HG02870 (cell line): ENCODE results near the gene JPH3.

Experiments used
- ATAC-seq: cut with Tn5 transposase; IDR thresholded peaks from one replicate; pipeline ENCODE4 v1.9.1; 2021; ENCODE audit warnings: mild to moderate bottlenecking, moderate library complexity; ENCODE audit not compliant: unreplicated experiment

JPH3 gene

DNA sequence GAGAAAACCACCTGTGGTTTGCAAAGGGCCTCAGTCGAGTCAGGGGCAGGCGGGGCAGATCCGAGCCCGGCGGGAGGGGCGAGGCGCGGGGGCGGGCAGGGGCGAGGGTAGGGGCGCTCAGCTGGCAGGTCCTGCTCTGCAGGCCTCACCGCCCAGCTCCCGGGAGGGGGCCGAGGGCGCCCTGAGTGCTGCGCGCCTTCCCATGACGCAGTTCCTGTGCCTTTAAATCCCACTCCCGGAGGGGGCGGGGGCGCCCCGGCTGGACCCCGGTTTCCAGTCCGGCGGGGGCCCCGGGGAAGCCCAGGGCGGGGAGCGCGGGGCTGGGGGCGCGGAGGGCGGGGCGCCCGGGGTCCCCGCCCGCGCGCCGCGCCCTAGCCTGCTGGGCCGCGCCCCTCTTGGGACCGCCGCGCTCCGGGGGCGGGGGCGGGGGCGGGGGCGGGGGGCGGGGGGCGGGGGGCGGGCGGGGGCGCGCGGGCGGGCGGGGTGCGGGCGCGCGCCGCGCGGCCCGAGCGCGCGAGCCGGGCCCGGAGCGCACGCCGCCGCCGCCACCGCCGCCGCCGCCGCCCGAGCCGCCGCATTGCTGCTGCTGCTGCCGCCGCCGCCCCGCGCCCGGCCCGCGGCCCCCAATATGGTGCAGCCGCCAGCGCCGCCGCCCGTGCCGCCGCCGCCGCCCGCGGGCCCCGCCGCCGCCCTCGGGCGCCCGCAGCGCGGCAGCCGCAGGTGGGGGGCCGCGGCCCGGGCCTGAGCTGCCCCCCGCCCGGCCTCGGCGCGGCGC, at the start of gene JPH3:
TSS of gene JPH3 (plus strand) at position 508 of the 775 bp plus-strand sequence. CDS start 639 bp downstream, outside the sequence.
- ATAC-seq: no peak

DNA sequence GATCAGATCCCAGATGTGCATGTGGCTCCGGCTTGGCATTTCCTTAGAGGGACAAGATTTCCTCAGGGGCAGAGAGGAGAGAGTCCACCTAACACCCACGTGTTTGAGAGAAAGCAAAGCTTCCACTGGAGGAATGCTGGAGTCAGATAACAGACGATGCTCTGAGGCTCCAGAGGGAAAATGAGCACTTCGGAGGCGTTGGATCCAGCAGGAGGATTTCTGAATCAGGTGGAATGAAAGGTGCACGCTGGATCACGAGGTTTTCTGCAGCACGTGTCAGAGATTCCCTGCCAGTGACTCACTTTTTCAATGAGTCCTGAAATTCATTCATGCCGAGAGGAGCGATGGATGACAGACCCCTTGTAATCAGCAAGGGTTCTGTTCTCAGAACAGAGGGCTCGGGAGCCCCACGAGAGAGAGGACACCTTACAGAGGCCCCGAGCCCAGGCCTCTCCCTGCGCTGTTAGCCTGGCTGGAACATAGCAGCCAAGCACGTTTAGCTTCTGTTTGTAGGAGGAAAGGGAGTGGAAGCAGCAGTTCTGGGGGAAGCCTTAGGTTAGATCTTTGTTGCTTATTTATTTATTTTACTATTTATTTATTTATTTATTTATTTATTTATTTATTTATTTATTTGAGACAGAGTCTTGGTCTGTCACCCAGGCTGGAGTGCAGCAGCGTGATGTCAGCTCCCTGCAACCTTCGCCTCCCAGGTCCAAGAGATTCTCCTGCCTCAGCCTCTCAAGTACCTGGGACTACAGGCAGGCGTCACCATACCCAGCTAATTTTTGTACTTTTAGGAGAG, 49.3 kb upstream of the JPH3 start:
- ATAC-seq: no peak

DNA sequence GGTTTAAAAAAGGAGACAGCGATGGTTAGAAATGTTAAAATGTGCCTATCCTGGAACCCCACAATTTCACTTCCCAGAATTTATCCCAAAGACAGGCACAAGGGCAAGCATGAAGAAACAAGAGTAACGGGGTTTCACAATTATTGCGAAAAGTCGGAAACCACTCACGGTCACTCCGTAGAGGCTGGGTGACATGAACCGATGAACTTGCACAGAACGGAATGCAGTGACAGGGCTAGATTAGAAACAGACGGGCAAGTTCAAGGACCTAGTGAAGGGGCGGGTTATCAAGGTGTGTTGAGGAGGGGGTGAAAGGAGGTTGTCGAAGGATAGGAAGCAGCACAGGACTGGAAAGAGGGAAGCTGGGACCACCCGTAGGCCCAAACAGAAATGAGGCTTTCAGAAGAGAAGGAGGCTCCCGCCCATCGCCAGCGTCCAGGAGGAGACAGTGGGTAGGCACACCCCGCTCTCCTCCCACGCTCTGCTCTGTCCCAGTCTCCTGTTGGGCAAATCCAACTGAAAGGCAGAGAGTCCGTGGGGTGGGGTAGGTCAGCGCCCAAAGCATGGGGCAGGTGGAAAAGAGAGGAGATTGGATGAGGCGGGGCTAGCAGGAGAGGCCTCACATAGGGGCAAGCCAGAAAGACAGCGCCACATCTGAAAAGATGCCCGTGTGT, 47.4 kb upstream of the JPH3 start:
- no peak for ATAC-seq

DNA sequence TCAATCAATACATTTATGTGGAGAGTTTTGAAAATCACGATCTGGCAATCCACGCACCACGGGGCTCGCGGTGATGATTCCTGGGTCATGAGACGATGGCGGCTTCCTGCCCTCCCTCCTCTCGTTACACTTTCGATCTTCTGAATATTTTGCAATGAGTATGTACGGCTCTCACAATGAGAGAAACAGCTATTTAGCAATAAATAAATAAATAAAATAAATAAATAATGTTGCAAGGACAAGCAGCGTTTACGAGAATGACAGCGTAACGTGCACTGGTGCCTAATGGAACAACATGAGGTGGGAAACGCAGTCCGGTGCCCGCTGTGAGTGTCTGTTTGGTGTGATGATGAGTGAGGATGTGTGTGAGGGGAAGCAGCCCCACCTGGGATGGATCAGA, 46.7 kb upstream of the JPH3 start:
- no peak for ATAC-seq

- ATAC-seq: no peak
These were observed 45.3 kb upstream of the JPH3 start for GRCh38 chr16:87556941-87557459.

DNA sequence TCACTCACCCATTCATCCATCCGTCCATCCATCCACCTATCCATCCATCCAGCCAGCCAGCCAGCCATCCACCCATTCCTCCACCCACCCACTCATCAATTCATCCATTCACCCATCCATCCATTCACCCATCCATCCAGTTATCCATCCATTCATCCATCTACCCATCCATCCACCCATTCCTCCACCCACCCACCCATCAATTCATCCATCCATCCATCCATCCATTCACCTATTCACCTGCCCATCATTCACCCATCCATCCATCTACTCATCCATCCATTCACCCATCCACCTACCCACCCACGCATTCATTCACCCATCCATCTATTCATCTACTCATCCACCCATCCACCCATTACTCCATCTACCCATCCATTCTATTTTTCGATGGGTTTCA, 43.6 kb upstream of the JPH3 start:
- no peak for ATAC-seq

DNA sequence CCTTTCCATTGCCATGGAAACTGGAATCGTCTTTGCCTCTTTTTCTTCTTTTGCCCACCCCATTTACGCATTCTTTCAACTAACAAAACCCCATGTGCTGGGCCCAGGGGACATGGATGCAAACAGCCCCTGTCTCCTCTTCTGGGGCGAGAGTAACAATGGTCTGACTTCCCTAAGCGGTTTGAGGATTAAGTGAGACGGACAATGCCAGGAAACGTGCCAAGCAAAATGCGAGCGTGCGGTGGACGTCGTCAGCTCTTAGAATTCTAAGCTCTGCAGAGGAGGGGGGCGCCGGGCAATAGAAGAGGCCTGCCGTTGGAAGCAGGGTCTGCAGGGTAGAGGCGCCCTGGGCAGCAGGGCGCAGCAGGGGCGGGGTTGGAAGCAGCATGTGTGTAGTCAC, 42.4 kb upstream of the JPH3 start:
- no peak for ATAC-seq

DNA sequence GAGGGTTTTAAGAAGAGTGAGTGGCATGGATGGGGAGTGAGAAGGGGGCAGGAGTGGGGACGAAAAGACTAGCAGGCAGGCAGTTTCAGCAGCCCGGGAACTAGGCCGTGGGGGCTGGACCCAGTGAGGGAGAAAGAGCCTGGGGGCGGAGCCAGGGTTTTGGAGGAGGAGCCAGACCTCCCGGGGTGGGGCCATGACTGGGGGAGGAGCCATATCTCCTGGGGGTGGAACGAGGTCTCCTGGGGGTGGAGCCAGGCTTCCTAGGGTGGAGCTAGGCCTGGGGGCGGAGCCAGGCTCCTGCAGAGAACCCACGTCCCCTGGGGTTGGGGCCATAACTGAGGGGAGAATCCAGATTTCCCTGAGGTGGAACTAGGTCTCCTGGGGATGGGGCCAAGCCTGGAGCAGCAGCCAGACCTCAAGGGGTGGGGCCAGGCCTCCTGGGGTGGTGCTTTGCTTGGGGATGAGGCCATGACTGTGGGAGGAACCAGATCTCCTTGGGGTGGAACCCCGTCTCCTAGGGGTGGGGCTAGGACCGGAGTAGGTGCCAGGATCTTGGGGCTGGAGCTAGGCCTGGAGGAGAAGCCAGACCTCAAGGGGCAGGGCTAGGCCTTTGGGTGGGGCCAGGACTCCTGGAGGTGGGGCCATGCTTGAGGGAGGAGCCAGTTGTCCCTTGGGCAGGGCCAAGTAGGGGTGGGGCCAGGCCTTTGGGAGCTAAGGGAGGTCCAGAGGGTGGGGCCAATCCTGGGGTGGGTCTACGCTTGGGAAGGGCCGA, 41.7 kb upstream of the JPH3 start:
- no peak for ATAC-seq

DNA sequence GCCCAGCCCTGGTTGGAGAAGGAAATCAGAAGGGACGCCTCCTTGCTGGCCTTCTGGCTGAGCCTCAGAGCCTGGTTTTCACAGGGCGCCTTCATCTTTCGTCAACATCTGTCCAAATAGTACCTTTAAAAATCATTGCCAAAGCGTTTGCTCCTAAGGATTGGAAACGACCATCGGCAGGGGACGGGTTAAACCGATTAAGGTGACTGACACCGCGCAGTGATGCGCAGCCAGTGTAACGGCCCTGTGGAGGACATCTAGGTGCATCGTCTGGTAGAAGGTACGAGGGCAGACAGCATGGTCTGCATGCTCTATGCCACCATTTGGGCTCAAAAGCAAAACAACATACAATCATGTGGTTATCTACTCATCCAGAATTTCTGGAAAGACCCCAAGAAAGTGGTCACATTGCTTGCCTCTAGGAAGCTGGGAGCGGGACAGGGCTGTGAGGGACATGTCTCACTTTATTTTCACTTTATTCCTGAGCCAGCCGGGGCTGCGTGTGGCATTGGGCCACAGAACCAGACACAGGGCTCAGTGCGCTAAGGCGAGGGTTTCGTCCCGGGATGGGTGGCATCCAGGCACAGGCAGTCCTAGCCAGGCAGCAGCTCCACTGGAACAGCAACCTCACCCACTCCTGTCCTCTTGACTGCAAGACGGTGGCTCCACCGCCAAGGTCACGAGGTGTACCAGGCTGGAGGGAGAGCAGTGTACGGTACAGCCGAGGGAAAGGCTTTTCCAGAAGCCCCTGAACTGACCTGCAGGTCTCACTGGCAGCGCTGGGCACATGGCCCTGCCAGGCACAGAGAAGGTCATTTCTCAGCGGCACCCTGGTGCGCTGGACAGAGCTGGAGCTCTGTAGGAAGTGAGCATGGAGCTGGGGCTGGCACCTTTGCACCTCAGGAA, 40.9 kb upstream of the JPH3 start:
- no peak for ATAC-seq

- ATAC-seq: no peak
These were observed 40.1 kb upstream of the JPH3 start for GRCh38 chr16:87562201-87562600.

- ATAC-seq: no peak
These were observed 39.3 kb upstream of the JPH3 start for GRCh38 chr16:87563022-87563421.

GRCh38 chr16:87563714-87564523, 38.4 kb upstream of the JPH3 start:
- ATAC-seq: no peak

DNA sequence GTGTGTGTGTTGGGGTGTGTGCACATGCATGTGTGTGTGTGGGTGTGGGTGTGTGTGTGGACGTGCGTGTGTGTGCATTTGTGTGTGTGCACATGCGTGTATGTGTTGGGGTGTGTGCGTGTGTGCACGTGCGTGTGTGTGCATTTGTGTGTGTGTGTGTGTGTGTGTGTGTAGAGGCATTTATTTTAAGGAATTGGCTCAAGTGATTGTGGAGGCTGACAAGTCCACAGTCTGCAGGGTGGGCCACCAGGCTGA, 37.9 kb upstream of the JPH3 start:
- ATAC-seq: no peak

- ATAC-seq: no peak
These were observed 32.4 kb upstream of the JPH3 start for GRCh38 chr16:87569601-87570571.

GRCh38 chr16:87570572-87570937, 31.8 kb upstream of the JPH3 start:
- no peak for ATAC-seq

DNA sequence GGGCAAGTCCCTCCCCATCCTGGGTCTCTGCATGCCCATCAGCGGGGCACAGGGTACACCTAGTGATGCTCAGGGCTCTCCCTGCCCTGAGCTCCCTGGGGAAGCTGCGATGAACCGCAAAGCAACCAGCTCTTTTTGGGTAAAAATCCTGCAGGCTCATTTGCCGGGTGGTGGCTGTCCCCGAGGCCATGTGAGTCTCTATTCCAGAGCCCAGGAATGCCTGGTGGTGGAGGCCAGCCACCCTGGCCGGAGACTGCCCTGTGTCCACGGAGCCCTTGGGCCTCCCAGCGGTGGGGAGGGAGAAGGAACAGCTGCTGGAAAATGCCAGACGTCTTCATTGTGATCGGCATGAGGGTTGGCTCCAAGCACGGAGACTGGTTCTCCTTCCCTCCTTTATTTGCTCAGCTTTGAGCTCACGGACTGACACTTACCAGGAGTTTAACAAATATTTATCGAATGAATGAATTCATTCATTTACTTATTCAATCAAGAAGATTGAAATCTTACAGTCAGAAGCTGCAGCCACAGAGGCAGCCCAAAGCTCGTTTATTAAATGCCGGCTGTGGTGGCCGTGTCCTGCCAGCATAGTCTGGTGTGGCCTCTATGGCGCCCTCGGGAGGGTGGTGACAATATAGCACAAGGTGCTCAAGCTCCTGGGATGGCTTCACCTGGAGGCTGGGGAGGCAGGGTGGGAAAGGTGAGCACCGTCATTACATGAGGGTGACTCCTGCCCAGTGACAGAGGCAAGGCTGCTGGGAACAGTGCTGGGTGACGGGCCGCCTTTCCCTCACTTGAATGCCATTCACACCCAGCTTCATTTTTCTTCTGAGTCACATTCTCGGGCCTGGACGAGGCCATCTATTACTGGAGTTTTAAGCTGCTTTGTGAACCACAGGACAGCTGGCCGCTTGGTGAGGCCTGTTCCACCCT, 31.1 kb upstream of the JPH3 start:
- ATAC-seq: no peak

GRCh38 chr16:87571868-87572244, 30.5 kb upstream of the JPH3 start:
- ATAC-seq: no peak
